Gastroesophageal sphincter (tissue), 4 donors: ENCODE data around the gene HLA-B. TPM values are rescaled to one million over a fixed set of nuclear protein-coding genes. Genes with fewer than 3 reads are reported as not detected.

ENCODE experiments used
- ATAC-seq: fragments of 150-250 bp; one replicate; pipeline ENCODE4 v1.9.1; 2016; ENCODE audit warnings: mild to moderate bottlenecking, moderate library complexity
- H3K27ac ChIP-seq, 4 donors: fragments of 200-600 bp; sonication (generic) in 3 of 4; 1 replicate in 3 of 4; 2 replicates in 1 of 4; pipeline ENCODE4 v1.5.1; 2016 to 2019
- H3K27me3 ChIP-seq: fragments of 200-600 bp; sonication (generic); one replicate; pipeline ENCODE4 v1.5.1; 2019
- H3K36me3 ChIP-seq, 2 donors: fragments of 200-600 bp; sonication (generic); one replicate each; pipeline ENCODE4 v1.5.1; 2019; ENCODE audit warnings: control low read depth in 1 of 2
- H3K4me1 ChIP-seq, 3 donors: fragments of 200-600 bp; sonication (generic); 1 replicate in 2 of 3; 2 replicates in 1 of 3; pipeline ENCODE4 v1.5.1; 2016 to 2019; ENCODE audit warnings: control low read depth in 2 of 3
- H3K4me3 ChIP-seq, 2 donors: fragments of 200-600 bp; sonication (generic); one replicate each; pipeline ENCODE4 v1.5.1; 2019; ENCODE audit warnings: mild to moderate bottlenecking in 1 of 2, moderate library complexity in 1 of 2
- H3K9me3 ChIP-seq, 3 donors: fragments of 200-600 bp; sonication (generic); one replicate each; pipeline ENCODE4 v1.5.1; 2017 to 2019; ENCODE audit warnings: control low read depth in 2 of 3
- EP300 ChIP-seq: sonication (generic); formaldehyde crosslinking; IDR thresholded peaks from one replicate; pipeline ENCODE4 v1.6.1; 2017; ENCODE audit warnings: antibody characterized with exemption, mild to moderate bottlenecking
- POLR2A ChIP-seq, 2 donors: fragments of 450-650 bp; IDR thresholded peaks; one replicate each; pipeline ENCODE4 v1.6.1; 2017; ENCODE audit warnings: antibody characterized with exemption in 2 of 2, mild to moderate bottlenecking in 2 of 2, moderate library complexity in 1 of 2
- POLR2AphosphoS5 ChIP-seq: sonication (generic); formaldehyde crosslinking; IDR thresholded peaks from one replicate; pipeline ENCODE4 v1.6.1; 2017; ENCODE audit warnings: antibody characterized with exemption
- WGBS, 2 donors: methylation state at CpG; one replicate each; pipeline ENCODE4 v1.1.5; 2018; ENCODE audit warnings: low coverage in 1 of 2; 5-methylcytosine and 5-hydroxymethylcytosine counted together
- total RNA-seq, 4 donors: library from RNA; depleted of rRNA; stranded (reverse); fragments of >200 nt; gene quantifications; one replicate each; pipeline ENCODE4 v1.1.0, GENCODE V29; 2016
- TF ChIP-seq, protein P1 (sequence below), 4 experiments: fragments of 200-600 bp in 2 of 4; fragments of 450-650 bp in 2 of 4; sonication (generic) in 1 of 4; IDR thresholded peaks; one replicate each; pipeline ENCODE4 v1.5.1; 2017 to 2019; ENCODE audit warnings: antibody characterized with exemption in 4 of 4, mild to moderate bottlenecking in 2 of 4, moderate library complexity in 2 of 4

Gene HLA-B
- total RNA-seq, 4 donors from 2014 or later = 299 to 991 (median 620) TPM

DNA sequence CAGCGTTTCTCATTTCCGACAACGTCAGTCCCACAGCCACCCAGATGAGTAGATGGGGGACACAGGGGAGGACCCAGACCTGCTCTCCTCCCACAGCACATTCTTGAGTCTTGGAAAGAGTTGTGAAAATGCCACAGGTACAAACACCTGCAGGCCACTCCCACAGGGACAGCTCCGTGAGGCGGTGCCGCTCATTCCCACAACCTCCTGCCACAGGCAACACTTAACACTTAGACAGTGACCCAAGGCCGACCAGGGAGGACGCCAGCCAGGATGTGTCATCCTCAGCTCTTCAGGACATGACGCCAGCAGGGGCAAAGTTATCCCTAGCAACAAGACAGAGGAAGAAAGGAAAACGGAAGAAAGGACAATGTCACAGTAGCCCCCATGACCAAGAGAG lies 22.9 kb upstream of the HLA-B start:
- TF ChIP-seq EP300 (no peak), POLR2A (IDR thresholded peaks at IDR 0.05) (no peak), POLR2AphosphoS5 (no peak)
- TF ChIP-seq, protein P1, sequence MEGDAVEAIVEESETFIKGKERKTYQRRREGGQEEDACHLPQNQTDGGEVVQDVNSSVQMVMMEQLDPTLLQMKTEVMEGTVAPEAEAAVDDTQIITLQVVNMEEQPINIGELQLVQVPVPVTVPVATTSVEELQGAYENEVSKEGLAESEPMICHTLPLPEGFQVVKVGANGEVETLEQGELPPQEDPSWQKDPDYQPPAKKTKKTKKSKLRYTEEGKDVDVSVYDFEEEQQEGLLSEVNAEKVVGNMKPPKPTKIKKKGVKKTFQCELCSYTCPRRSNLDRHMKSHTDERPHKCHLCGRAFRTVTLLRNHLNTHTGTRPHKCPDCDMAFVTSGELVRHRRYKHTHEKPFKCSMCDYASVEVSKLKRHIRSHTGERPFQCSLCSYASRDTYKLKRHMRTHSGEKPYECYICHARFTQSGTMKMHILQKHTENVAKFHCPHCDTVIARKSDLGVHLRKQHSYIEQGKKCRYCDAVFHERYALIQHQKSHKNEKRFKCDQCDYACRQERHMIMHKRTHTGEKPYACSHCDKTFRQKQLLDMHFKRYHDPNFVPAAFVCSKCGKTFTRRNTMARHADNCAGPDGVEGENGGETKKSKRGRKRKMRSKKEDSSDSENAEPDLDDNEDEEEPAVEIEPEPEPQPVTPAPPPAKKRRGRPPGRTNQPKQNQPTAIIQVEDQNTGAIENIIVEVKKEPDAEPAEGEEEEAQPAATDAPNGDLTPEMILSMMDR (IDR thresholded peaks at IDR 0.05) = no peak
- no peak overlapping the region for H3K27ac ChIP-seq
- no peaks in the 10 kb centered on the region for H3K4me1 ChIP-seq
- H3K9me3 ChIP-seq = no peaks in the 10 kb centered on the region
- peaks cover 47% of the 10 kb centered on the region for H3K27me3 ChIP-seq
- H3K4me3 ChIP-seq = no peak overlapping the region
- 7 to 46% methylated on average over 3 to 7 of the region's 10 CpGs for WGBS, 2 donors
- no peak for ATAC-seq
- H3K36me3 ChIP-seq = no peaks in the 10 kb centered on the region

DNA sequence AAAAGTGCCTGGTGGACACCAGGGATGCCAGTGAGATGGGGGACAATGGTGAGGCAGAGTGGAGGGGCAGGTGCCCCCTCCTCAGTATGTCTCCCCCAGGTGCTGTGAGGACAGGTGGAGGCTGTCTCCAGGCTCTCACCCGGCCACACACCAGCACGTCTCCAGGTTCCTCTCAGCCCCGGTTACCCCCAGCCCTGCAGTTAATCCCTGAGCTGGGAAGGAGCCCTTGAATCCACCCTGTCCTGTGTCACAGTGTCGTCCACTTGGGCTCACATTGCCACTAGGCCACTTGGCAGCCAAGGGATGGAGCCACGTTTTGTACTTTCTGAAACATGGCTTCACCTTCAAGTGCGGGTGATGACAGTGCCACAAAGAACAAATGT lies 21.7 kb upstream of the HLA-B start:
- Histone ChIP-seq H3K27ac (no peak overlapping the region), H3K9me3 (no peaks in the 10 kb centered on the region), H3K4me3 (no peak overlapping the region), H3K4me1 (no peaks in the 10 kb centered on the region), H3K36me3 (no peaks in the 10 kb centered on the region), H3K27me3 (peaks cover 51% of the 10 kb centered on the region)
- no peak for ATAC-seq
- WGBS, 2 donors = 67% methylated on average over 2 of the region's 6 CpGs; no CpG with 5 or more reads in 1 of the 2 donors
- TF ChIP-seq, protein P1 (IDR thresholded peaks at IDR 0.05) = no peak
- no peak for TF ChIP-seq POLR2AphosphoS5
- TF ChIP-seq EP300 = no peak

DNA sequence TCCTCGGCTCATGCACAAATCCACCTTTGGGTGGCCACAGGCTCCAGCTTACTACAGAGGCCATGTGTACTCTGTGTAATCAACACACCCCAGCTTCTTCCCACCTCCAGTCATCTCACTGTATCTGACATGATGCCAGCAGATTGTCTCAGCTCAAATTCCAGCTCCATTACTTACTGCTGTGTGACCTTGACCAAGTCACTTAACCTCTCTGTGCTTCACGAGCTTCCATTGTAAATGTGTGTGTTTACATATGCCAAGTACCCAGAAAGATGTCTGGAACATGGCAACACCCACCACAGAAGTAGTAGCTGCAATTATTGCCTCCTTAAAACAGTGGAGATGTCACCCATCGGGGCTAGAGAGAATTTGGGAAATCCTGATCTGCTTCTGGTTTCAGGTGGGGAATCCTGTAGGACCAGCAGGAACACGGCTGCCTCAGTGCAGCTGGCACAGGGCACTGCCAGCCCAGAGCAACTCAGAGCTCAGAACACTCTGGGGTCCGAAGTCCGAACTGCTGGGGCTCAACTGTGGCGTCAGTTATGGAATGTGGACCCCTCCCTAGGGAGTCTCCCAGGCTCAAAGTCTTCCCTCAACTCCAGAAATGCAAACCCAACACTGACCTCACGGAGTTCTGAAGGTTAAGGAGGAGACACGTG lies 21.2 kb upstream of the HLA-B start:
- Histone ChIP-seq H3K9me3 (no peaks in the 10 kb centered on the region), H3K27me3 (peaks cover 51% of the 10 kb centered on the region), H3K4me1 (no peaks in the 10 kb centered on the region), H3K4me3 (no peak overlapping the region), H3K27ac (no peak overlapping the region), H3K36me3 (no peaks in the 10 kb centered on the region)
- TF ChIP-seq EP300 (no peak), POLR2AphosphoS5 (no peak), POLR2A (IDR thresholded peaks at IDR 0.05) (no peak)
- TF ChIP-seq, protein P1 (IDR thresholded peaks at IDR 0.05) = no peak
- ATAC-seq = no peak
- WGBS, 2 donors = 44 to 67% methylated on average over 3 to 4 of the region's 9 CpGs

DNA sequence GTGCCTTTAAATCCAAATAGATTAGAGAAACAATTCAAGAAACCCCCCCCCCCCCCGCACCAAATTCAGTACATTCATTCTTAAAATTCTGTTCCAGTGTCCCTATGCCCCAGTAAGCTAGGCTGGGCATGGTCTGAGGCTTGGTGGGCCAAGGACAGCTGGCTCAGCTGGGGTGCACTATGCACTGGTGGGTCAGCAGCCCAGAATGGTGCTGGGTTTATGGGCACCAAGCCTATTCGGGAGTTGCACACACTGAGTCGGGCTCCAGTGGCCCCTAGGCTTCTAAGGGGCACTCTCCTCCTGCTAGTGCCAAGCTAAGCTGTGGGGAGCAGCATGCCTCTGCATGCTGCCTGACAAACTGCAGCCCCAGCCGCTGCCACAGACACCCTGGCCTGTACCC lies 20.1 kb upstream of the HLA-B start:
- Histone ChIP-seq H3K36me3 (no peaks in the 10 kb centered on the region), H3K4me3 (no peak overlapping the region), H3K4me1 (no peaks in the 10 kb centered on the region), H3K9me3 (peaks cover 0 to 3% (median 0%) of the 10 kb centered on the region in 3 donors), H3K27ac (no peak overlapping the region), H3K27me3 (peaks cover 51% of the 10 kb centered on the region)
- no peak for TF ChIP-seq POLR2A (IDR thresholded peaks at IDR 0.05)
- TF ChIP-seq POLR2AphosphoS5 = no peak
- TF ChIP-seq EP300 = no peak
- TF ChIP-seq, protein P1 (IDR thresholded peaks at IDR 0.05) = no peak
- no CpG with 5 or more reads among the region's 4 CpGs for WGBS, 2 donors
- ATAC-seq = no peak

DNA sequence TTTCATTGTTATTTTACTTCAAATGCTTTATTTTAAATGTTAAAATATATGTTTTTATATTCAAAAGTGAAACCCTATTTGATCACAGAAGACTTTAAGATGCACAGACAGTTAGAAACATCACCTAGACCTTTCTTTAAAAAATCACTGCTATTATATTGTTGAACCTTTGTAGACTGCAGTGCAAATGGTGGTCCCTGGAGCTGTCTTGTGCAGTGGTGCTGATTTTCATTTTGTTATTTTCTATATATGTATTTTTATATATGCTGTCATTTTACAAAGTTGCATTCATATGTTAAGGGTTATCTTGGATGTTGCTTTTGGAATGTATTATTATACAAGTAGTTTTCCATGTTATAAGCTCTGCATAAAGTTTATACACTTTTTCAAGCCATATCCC lies 18.7 kb upstream of the HLA-B start:
- H3K36me3 ChIP-seq = no peaks in the 10 kb centered on the region
- no peak overlapping the region for H3K27ac ChIP-seq
- ATAC-seq = no peak
- TF ChIP-seq POLR2AphosphoS5 (no peak), EP300 (no peak), POLR2A (IDR thresholded peaks at IDR 0.05) (no peak)
- TF ChIP-seq, protein P1 (IDR thresholded peaks at IDR 0.05) = no peak
- H3K9me3 ChIP-seq = peaks cover 0 to 8% (median 0%) of the 10 kb centered on the region in 3 donors
- no peak overlapping the region for H3K4me3 ChIP-seq
- H3K27me3 ChIP-seq = peaks cover 53% of the 10 kb centered on the region
- no peaks in the 10 kb centered on the region for H3K4me1 ChIP-seq
